Gastroesophageal sphincter (tissue), 3 donors: ENCODE measurements around the gene SSBP3.

Experiments used
- POLR2A ChIP-seq, 2 donors: fragments of 450-650 bp; IDR thresholded peaks; one replicate each; pipeline ENCODE4 v1.6.1; 2017; ENCODE audit warnings: antibody characterized with exemption in 2 of 2, mild to moderate bottlenecking in 2 of 2, moderate library complexity in 1 of 2
- TF ChIP-seq, protein P1 (sequence below), 4 experiments: fragments of 200-600 bp in 2 of 4; fragments of 450-650 bp in 2 of 4; sonication (generic) in 1 of 4; IDR thresholded peaks; one replicate each; pipeline ENCODE4 v1.5.1; 2017 to 2019; ENCODE audit warnings: antibody characterized with exemption in 4 of 4, mild to moderate bottlenecking in 2 of 4, moderate library complexity in 2 of 4

DNA sequence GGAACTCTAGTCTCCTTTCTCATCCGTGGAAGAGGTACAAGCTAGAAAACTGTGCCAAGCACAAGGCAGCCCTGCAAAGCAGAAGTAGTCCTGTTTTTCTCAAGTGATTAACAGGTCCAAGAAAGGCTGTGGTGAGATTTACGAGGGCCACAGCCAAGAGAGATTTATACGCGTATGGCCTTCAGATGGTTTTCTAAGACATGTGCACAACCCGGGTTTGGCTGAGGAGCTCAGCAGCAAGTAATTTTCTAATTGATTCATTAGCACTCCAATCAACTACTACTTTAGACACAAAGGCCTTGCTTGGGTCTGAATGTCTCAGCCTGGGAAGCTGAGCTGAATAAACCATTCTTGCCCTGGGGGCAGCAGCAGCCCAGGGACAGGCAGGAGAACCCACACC is 55.8 kb downstream of the SSBP3 start:
- TF ChIP-seq POLR2A (IDR thresholded peaks at IDR 0.05): no peak
- TF ChIP-seq, protein P1, sequence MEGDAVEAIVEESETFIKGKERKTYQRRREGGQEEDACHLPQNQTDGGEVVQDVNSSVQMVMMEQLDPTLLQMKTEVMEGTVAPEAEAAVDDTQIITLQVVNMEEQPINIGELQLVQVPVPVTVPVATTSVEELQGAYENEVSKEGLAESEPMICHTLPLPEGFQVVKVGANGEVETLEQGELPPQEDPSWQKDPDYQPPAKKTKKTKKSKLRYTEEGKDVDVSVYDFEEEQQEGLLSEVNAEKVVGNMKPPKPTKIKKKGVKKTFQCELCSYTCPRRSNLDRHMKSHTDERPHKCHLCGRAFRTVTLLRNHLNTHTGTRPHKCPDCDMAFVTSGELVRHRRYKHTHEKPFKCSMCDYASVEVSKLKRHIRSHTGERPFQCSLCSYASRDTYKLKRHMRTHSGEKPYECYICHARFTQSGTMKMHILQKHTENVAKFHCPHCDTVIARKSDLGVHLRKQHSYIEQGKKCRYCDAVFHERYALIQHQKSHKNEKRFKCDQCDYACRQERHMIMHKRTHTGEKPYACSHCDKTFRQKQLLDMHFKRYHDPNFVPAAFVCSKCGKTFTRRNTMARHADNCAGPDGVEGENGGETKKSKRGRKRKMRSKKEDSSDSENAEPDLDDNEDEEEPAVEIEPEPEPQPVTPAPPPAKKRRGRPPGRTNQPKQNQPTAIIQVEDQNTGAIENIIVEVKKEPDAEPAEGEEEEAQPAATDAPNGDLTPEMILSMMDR (IDR thresholded peaks at IDR 0.05): no peak
